GM21528 (cell line): ENCODE measurements around the gene DGUOK.
A peak's percentile ranks its signal among the peaks of the same experiment; 100 is the strongest.

Source experiments
- ATAC-seq: cut with Tn5 transposase; IDR thresholded peaks from one replicate; pipeline ENCODE4 v1.9.1; 2021; ENCODE audit warnings: mild to moderate bottlenecking, moderate library complexity; ENCODE audit not compliant: unreplicated experiment, low FRiP score

DGUOK gene

GRCh38 chr2:73975731-73976130 lies 49.1 kb downstream of the DGUOK start:
- ATAC-seq = no peak

- ATAC-seq = no peak
These were observed 50.1 kb downstream of the DGUOK start for GRCh38 chr2:73976803-73977202.

GRCh38 chr2:73977466-73977865 lies 50.8 kb downstream of the DGUOK start:
- no peak for ATAC-seq

DNA sequence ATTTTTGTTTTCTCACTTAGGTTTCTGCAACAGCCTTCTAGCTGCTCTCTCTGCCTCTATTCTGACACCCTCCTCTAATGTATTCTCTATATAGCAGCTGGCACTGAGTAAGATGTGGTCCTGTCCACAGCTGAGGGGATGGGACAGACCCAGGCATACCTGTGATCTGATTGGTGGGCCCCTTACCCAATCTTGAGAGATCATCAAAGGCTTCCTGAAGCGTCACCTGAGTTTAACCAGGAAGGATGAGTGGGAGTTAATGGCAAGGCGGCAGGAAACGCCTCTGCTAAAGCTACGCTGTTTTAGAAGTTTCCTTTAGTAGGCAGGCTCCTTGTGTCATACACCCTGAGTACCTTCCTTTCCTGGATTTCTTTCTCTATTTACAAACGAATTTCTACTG lies 52.3 kb downstream of the DGUOK start:
- no peak for ATAC-seq

GRCh38 chr2:73979686-73980085 lies 53.0 kb downstream of the DGUOK start:
- no peak for ATAC-seq

- ATAC-seq = no peak
These were observed 53.9 kb downstream of the DGUOK start for GRCh38 chr2:73980566-73980965.

- peak; percentile 38 for ATAC-seq
These were observed 54.7 kb downstream of the DGUOK start for GRCh38 chr2:73981081-73982001.

GRCh38 chr2:73982140-73982617 lies 55.5 kb downstream of the DGUOK start:
- ATAC-seq = no peak

GRCh38 chr2:73983322-73984202 lies 56.9 kb downstream of the DGUOK start:
- ATAC-seq = no peak

GRCh38 chr2:73984203-73984921 lies 57.7 kb downstream of the DGUOK start, which contains the start of gene TET3:
Gene TET3, plus strand, starts transcription at chr2:73984910. Its CDS starts 1,494 bp downstream, at chr2:73986404.
- peak; percentile 43 for ATAC-seq

DNA sequence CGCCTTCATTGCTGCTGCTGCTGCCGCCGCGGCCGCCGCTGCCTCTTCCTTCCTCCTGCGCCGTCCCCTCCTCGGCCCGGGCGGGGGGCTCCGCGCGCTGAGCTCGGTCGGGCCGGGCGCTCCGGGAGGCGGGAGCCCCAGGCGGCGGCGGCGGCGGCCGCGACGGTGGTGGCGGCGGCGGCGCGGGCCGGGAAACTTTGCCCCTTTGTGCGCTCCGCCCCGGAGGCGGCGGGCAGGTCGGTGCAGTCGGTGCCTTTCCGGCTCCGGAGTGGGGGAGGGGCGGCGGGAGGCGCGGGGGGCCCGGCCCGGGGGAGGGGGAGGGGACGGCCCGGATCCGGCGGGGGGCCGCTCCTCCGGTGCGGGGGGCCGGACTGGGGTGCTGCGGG lies 58.2 kb downstream of the DGUOK start:
- peak; percentile 7 for ATAC-seq

DNA sequence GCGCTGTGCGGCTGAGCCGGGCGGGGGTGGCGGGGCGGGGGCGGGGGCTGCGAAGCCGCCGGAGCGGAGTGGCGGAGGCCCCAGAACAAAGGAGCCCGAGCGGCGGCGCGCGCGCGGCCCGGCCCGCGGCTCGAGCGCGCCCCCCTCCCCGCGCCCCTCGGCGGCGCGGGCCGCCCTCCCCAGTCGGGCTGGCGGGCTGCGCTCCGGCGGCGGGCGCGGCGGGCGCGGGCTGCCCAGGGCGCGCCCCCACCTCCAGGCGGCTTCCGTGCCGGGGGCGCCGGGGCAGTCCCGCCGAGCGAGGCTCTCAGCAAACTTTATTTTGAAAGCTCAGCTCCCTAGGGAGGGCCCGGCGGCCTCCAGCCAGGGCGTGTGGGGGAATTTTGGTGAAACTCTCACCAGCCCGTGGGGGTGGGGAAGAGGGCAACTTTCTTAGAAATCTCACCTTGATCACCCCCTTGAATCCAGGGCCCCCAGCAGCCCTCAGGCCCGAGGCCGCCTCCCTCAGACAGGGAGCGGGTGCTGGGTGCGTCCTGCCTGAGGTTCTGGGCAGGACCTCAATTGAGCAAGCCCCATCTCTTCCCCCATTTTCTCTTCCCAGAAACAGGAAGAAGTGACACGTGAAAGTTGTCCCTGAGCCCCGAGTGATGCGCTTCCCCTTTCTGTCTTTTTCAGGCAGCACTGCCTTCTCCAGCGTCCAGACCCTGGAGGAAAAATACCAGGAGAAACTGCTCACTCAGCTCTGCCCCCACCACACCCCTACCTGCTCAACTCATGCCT lies 58.8 kb downstream of the DGUOK start:
- ATAC-seq = peak; percentile 27

- no peak for ATAC-seq
These were observed 59.5 kb downstream of the DGUOK start for GRCh38 chr2:73986085-73986681.

GRCh38 chr2:73987109-73987947 lies 60.6 kb downstream of the DGUOK start:
- no peak for ATAC-seq

- ATAC-seq = no peak
These were observed 61.4 kb downstream of the DGUOK start for GRCh38 chr2:73987948-73988700.

DNA sequence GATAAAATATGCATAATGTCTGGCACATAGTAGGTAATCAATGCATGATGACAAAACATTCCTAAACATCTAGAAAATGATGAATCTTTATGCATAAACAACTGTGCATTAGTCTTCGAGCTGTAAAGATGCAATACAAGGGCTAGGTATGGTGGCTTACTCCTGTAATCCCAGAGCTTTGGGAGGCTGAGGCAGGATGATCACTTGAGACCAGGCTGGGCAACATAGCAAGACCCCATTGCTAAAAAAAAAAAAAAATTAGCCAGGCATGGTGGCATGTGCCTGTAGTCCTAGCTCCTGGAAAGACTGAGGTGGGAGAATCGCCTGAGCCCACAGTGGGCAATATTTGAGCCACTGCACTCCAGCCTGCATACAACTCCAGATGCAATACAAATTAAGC lies 63.3 kb downstream of the DGUOK start:
- no peak for ATAC-seq

GRCh38 chr2:73990531-73990930 lies 63.9 kb downstream of the DGUOK start:
- ATAC-seq = no peak

DNA sequence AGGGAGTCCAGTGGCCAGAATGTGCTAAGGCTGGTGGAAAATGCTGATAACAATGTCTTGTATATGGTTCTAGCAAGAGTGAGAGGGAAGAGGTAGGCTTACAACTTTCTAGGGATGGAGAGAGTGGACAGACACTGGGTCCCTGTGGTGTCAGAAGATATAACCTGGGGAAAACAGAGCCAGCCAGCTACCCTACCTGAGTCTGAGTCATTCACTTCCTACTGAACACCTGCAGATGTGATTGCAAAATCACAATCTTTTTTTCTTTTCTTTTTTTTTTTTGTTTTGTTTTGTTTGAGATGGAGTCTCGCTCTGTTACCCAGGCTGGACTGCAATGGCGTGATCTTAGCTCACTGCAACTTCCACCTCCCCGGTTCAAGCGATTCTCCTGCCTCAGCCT lies 65.4 kb downstream of the DGUOK start:
- no peak for ATAC-seq
